BLaER1 treated with 17β-estradiol and CSF1 and Interleukin-3, amounts not matched to agents 10 nM and 100 nM (cell line): ENCODE results near the gene IGSF21.

ENCODE experiments used
- H3K27ac ChIP-seq, 11 experiments: shearing (Covaris generic); formaldehyde crosslinking; 2 replicates each; pipeline ENCODE4 v1.8.1; 2022
- H3K27me3 ChIP-seq, 11 experiments: shearing (Covaris generic); formaldehyde crosslinking; 2 replicates each; pipeline ENCODE4 v1.8.1; 2022
- H3K36me3 ChIP-seq, 11 experiments: shearing (Covaris generic); formaldehyde crosslinking; 2 replicates each; pipeline ENCODE4 v1.8.1; 2022
- H3K4me1 ChIP-seq, 10 experiments: shearing (Covaris generic); formaldehyde crosslinking; 2 replicates each; pipeline ENCODE4 v1.8.1; 2022
- H3K4me2 ChIP-seq, 11 experiments: shearing (Covaris generic); formaldehyde crosslinking; 2 replicates each; pipeline ENCODE4 v1.8.1; 2022
- H3K4me3 ChIP-seq, 10 experiments: shearing (Covaris generic); formaldehyde crosslinking; 2 replicates each; pipeline ENCODE4 v1.8.1; 2022
- H3K9ac ChIP-seq, 11 experiments: shearing (Covaris generic); formaldehyde crosslinking; 2 replicates each; pipeline ENCODE4 v1.8.1; 2022
- H3K9me3 ChIP-seq, 11 experiments: shearing (Covaris generic); formaldehyde crosslinking; replicated peaks in 1 of 11; 2 replicates each; pipeline ENCODE4 v1.8.1; 2022
- H4K20me1 ChIP-seq, 11 experiments: shearing (Covaris generic); formaldehyde crosslinking; 2 replicates each; pipeline ENCODE4 v1.8.1; 2022
- Cebpa-rat ChIP-seq, 11 experiments: shearing (Covaris generic); IDR thresholded peaks; 2 replicates each; pipeline ENCODE4 v1.8.1; 2022

Gene IGSF21

DNA sequence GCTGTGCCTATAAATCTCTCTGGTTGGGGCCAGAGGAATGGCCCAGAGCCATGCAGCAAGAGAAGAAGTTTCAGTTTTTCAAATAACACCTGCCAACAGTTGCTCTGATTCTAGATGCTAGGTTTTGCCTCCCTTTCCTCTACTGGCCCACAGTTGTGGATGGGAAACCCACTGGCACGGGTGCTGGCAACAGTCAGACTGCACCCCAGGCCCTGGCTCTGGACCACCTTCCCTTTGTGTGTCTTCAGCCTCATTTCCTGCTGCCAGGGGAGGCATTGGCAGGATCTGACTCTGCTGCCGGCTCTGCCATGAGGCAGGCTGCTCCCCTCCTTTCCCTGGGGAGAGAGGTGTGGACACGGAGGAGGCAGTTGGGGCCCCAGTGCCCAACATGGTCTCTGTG, 142.0 kb downstream of the IGSF21 start:
- H3K27ac ChIP-seq = no peak overlapping the region
- peaks cover 0 to 12% (median 0%) of the 10 kb centered on the region in 11 experiments; a peak in 6 of 22 replicates for H4K20me1 ChIP-seq
- H3K4me3 ChIP-seq = no peak overlapping the region
- H3K36me3 ChIP-seq = no peaks in the 10 kb centered on the region
- H3K4me2 ChIP-seq = no peak overlapping the region
- peaks cover 0 to 7% (median 0%) of the 10 kb centered on the region in 10 experiments; a peak in 1 of 20 replicates for H3K4me1 ChIP-seq
- no peak for TF ChIP-seq Cebpa-rat (IDR thresholded peaks at IDR 0.05)
- no peak overlapping the region for H3K9ac ChIP-seq
- 0 out of 22 replicates have a peak, but pooled peaks cover 0 to 4% (median 0%) of the 10 kb centered on the region in 11 experiments for H3K27me3 ChIP-seq
- peaks cover 0 to 10% (median 0%) of the 10 kb centered on the region in 11 experiments; a peak in 6 of 22 replicates for H3K9me3 ChIP-seq

- Histone ChIP-seq H3K4me2 (peak overlapping the region in 1 of 11 experiments; percentile 16; a peak in 1 of 22 replicates), H3K9ac (no peak overlapping the region), H3K36me3 (no peaks in the 10 kb centered on the region), H4K20me1 (peaks cover 0 to 18% (median 0%) of the 10 kb centered on the region in 11 experiments; a peak in 9 of 22 replicates), H3K4me3 (no peak overlapping the region), H3K27ac (no peak overlapping the region), H3K9me3 (peaks cover 0 to 10% (median 0%) of the 10 kb centered on the region in 11 experiments; a peak in 6 of 22 replicates), H3K27me3 (peaks cover 0 to 7% (median 0%) of the 10 kb centered on the region in 11 experiments; a peak in 3 of 22 replicates), H3K4me1 (peaks cover 0 to 7% (median 0%) of the 10 kb centered on the region in 10 experiments; a peak in 1 of 20 replicates)
- TF ChIP-seq Cebpa-rat (IDR thresholded peaks at IDR 0.05) = no peak
Observed at GRCh38 chr1:18253093-18253492, 145.5 kb downstream of the IGSF21 start.

- Histone ChIP-seq H3K36me3 (no peaks in the 10 kb centered on the region), H3K4me1 (peaks cover 0 to 7% (median 0%) of the 10 kb centered on the region in 10 experiments; a peak in 1 of 20 replicates), H3K4me3 (no peak overlapping the region), H4K20me1 (peaks cover 0 to 35% (median 0%) of the 10 kb centered on the region in 11 experiments; a peak in 9 of 22 replicates), H3K9me3 (peaks cover 0 to 2% (median 0%) of the 10 kb centered on the region in 11 experiments; a peak in 5 of 22 replicates), H3K27me3 (peaks cover 0 to 10% (median 0%) of the 10 kb centered on the region in 11 experiments; a peak in 5 of 22 replicates), H3K4me2 (no peak overlapping the region), H3K9ac (no peak overlapping the region), H3K27ac (no peak overlapping the region)
- no peak for TF ChIP-seq Cebpa-rat (IDR thresholded peaks at IDR 0.05)
Observed at GRCh38 chr1:18256282-18257235, 149.0 kb downstream of the IGSF21 start.

DNA sequence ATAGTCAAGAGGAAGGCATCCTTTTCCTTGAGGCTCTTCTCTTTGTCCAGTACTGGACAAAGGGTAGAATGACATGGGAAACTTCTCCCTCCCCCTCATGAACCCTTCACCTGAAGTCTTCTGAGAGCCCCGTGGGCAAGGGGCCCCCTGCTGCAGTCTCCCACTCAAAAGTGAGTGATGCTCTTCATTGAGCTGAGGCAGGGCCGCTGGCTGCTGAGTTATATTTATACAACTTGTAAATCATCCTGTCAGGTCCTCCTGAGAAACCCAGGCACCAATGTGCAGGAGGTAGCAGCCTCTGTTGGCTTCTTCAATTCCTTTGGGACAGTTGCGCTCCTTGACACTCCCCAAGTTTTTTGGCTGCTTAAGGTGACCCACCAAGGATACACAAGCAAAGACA, 150.2 kb downstream of the IGSF21 start:
- TF ChIP-seq Cebpa-rat (IDR thresholded peaks at IDR 0.05) = no peak
- Histone ChIP-seq H3K9ac (no peak overlapping the region), H3K4me1 (peaks cover 0 to 7% (median 0%) of the 10 kb centered on the region in 10 experiments; a peak in 1 of 20 replicates), H3K36me3 (no peaks in the 10 kb centered on the region), H3K9me3 (no peaks in the 10 kb centered on the region), H4K20me1 (peaks cover 0 to 40% (median 0%) of the 10 kb centered on the region in 11 experiments; a peak in 9 of 22 replicates), H3K27ac (no peak overlapping the region), H3K4me2 (no peak overlapping the region), H3K4me3 (no peak overlapping the region), H3K27me3 (peaks cover 0 to 10% (median 0%) of the 10 kb centered on the region in 11 experiments; a peak in 5 of 22 replicates)

- peaks cover 0 to 10% (median 0%) of the 10 kb centered on the region in 11 experiments; a peak in 5 of 22 replicates for H3K27me3 ChIP-seq
- no peaks in the 10 kb centered on the region for H3K36me3 ChIP-seq
- H3K9ac ChIP-seq = no peak overlapping the region
- no peak for TF ChIP-seq Cebpa-rat (IDR thresholded peaks at IDR 0.05)
- H3K4me3 ChIP-seq = no peak overlapping the region
- no peak overlapping the region for H3K4me2 ChIP-seq
- H3K27ac ChIP-seq = no peak overlapping the region
- peaks cover 0 to 37% (median 0%) of the 10 kb centered on the region in 11 experiments; a peak in 8 of 22 replicates for H4K20me1 ChIP-seq
- no peaks in the 10 kb centered on the region for H3K4me1 ChIP-seq
- no peaks in the 10 kb centered on the region for H3K9me3 ChIP-seq
Observed at GRCh38 chr1:18261891-18262290, 154.3 kb downstream of the IGSF21 start.

GRCh38 chr1:18262726-18263125, 155.1 kb downstream of the IGSF21 start:
- Histone ChIP-seq H3K4me2 (no peak overlapping the region), H3K4me1 (no peaks in the 10 kb centered on the region), H3K36me3 (no peaks in the 10 kb centered on the region), H3K9me3 (no peaks in the 10 kb centered on the region), H3K4me3 (no peak overlapping the region), H3K9ac (no peak overlapping the region), H3K27ac (no peak overlapping the region), H3K27me3 (peaks cover 0 to 6% (median 0%) of the 10 kb centered on the region in 11 experiments; a peak in 5 of 22 replicates), H4K20me1 (peaks cover 0 to 45% (median 0%) of the 10 kb centered on the region in 11 experiments; a peak in 7 of 22 replicates)
- no peak for TF ChIP-seq Cebpa-rat (IDR thresholded peaks at IDR 0.05)

- Histone ChIP-seq H3K4me3 (no peak overlapping the region), H3K9me3 (no peaks in the 10 kb centered on the region), H4K20me1 (peaks cover 0 to 52% (median 0%) of the 10 kb centered on the region in 11 experiments; a peak in 4 of 22 replicates), H3K27ac (no peak overlapping the region), H3K36me3 (no peaks in the 10 kb centered on the region), H3K9ac (no peak overlapping the region), H3K27me3 (peaks cover 0 to 6% (median 0%) of the 10 kb centered on the region in 11 experiments; a peak in 4 of 22 replicates), H3K4me2 (no peak overlapping the region), H3K4me1 (no peaks in the 10 kb centered on the region)
- TF ChIP-seq Cebpa-rat (IDR thresholded peaks at IDR 0.05) = no peak
Observed at GRCh38 chr1:18263547-18264120, 156.0 kb downstream of the IGSF21 start.

DNA sequence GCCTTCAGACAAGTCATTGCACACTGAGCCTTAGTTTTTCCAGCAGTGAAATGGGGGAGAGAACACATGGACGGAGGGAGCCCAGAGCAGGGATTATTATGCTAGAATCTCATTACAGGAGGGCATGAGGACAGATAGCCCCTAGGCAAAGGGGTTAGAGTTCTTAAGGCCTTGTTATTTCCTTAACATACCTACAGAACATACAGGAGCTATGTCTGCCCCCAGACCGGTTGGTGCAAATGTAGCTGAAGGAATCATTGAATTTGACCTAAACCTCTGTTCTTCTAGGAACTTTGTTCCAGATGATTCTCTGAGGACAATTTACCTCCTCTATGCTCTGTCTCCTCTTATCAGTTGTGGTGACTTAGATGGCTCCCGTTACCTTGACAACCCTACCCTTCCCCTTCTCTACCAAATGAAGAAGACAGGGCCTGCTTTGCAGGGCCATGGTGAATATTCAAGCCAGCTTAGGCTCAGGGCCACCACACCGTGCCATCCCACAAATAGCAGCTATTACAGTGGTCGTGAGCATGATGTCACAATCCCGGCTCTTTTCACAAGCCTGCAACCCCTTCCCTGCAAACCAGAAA, 156.9 kb downstream of the IGSF21 start:
- Histone ChIP-seq H3K4me1 (no peaks in the 10 kb centered on the region), H3K27me3 (peaks cover 0 to 3% (median 0%) of the 10 kb centered on the region in 11 experiments; a peak in 3 of 22 replicates)

More for the DNA sequence above, 156.9 kb downstream of the IGSF21 start:
- no peaks in the 10 kb centered on the region for H3K36me3 ChIP-seq
- no peaks in the 10 kb centered on the region for H3K9me3 ChIP-seq
- peaks cover 0 to 52% (median 0%) of the 10 kb centered on the region in 11 experiments; a peak in 3 of 22 replicates for H4K20me1 ChIP-seq
- no peak overlapping the region for H3K27ac ChIP-seq
- no peak for TF ChIP-seq Cebpa-rat (IDR thresholded peaks at IDR 0.05)
- no peak overlapping the region for H3K4me2 ChIP-seq
- H3K9ac ChIP-seq = no peak overlapping the region
- no peak overlapping the region for H3K4me3 ChIP-seq
